HEK293T (cell line): ENCODE measurements around the gene HAO2.

Experiments used
- CTCF ChIA-PET: fragments of 350-600 bp; formaldehyde crosslinking; extraction: SDS; loops from one replicate; lab custom pipeline; 2021; ENCODE audit warnings: antibody characterized with exemption, inconsistent platforms; lab: Yijun Ruan, JAX
- POLR2A ChIA-PET: fragments of 350-600 bp; formaldehyde crosslinking; extraction: SDS; loops from one replicate; lab custom pipeline; 2020; ENCODE audit warnings: antibody characterized with exemption, inconsistent platforms; lab: Yijun Ruan, JAX
- DNase-seq: peaks from one replicate; pipeline ENCODE4 v3.0.0; 2012; ENCODE audit warnings: mixed read lengths; ENCODE audit errors: extremely low spot score
- ARNT ChIP-seq: fragments of 450-650 bp; IDR thresholded peaks from 2 replicates; pipeline ENCODE4 v1.6.1; 2017; ENCODE audit warnings: mild to moderate bottlenecking
- BHLHE40 ChIP-seq: fragments of 450-650 bp; IDR thresholded peaks from 2 replicates; pipeline ENCODE4 v1.6.1; 2016; ENCODE audit warnings: mild to moderate bottlenecking, moderate library complexity, borderline replicate concordance
- CTBP1 ChIP-seq: fragments of 450-650 bp; IDR thresholded peaks from 2 replicates; pipeline ENCODE4 v1.6.1; 2016; ENCODE audit warnings: borderline replicate concordance
- ELF4 ChIP-seq: fragments of 450-650 bp; IDR thresholded peaks from 2 replicates; pipeline ENCODE4 v1.6.1; 2017; ENCODE audit warnings: antibody characterized with exemption
- FOXA1 ChIP-seq: fragments of 450-650 bp; IDR thresholded peaks from 2 replicates; pipeline ENCODE4 v1.6.1; 2016; ENCODE audit warnings: mild to moderate bottlenecking
- FOXK2 ChIP-seq: fragments of 450-650 bp; IDR thresholded peaks from 2 replicates; pipeline ENCODE4 v1.6.1; 2016; ENCODE audit warnings: mild to moderate bottlenecking
- FOXM1 ChIP-seq: fragments of 450-650 bp; IDR thresholded peaks from 2 replicates; pipeline ENCODE4 v1.6.1; 2017; ENCODE audit warnings: mild to moderate bottlenecking, borderline replicate concordance
- HDGF ChIP-seq: fragments of 450-650 bp; IDR thresholded peaks from 2 replicates; pipeline ENCODE4 v1.6.1; 2017; ENCODE audit warnings: antibody characterized with exemption, borderline replicate concordance
- L3MBTL2 ChIP-seq: fragments of 450-650 bp; conservative IDR thresholded peaks from 2 replicates; pipeline ENCODE4 v1.6.1; 2016; ENCODE audit warnings: mild to moderate bottlenecking
- LEF1 ChIP-seq: fragments of 450-650 bp; IDR thresholded peaks from 2 replicates; pipeline ENCODE4 v1.6.1; 2017; ENCODE audit warnings: mild to moderate bottlenecking, borderline replicate concordance
- NFRKB ChIP-seq: fragments of 450-650 bp; IDR thresholded peaks from 2 replicates; pipeline ENCODE4 v1.6.1; 2016; ENCODE audit warnings: mild to moderate bottlenecking, moderate library complexity
- SP1 ChIP-seq: fragments of 450-650 bp; IDR thresholded peaks from 2 replicates; pipeline ENCODE4 v1.6.1; 2017
- SUZ12 ChIP-seq: fragments of 450-650 bp; IDR thresholded peaks from 2 replicates; pipeline ENCODE4 v1.6.1; 2016; ENCODE audit warnings: mild to moderate bottlenecking
- TARDBP ChIP-seq: fragments of 450-650 bp; IDR thresholded peaks from 2 replicates; pipeline ENCODE4 v1.6.1; 2016
- ZNF384 ChIP-seq: fragments of 450-650 bp; IDR thresholded peaks from 2 replicates; pipeline ENCODE4 v1.6.1; 2016
- TF ChIP-seq, protein P1 (sequence below): fragments of 450-650 bp; IDR thresholded peaks from 2 replicates; pipeline ENCODE4 v1.6.1; 2016

HAO2 gene

DNA sequence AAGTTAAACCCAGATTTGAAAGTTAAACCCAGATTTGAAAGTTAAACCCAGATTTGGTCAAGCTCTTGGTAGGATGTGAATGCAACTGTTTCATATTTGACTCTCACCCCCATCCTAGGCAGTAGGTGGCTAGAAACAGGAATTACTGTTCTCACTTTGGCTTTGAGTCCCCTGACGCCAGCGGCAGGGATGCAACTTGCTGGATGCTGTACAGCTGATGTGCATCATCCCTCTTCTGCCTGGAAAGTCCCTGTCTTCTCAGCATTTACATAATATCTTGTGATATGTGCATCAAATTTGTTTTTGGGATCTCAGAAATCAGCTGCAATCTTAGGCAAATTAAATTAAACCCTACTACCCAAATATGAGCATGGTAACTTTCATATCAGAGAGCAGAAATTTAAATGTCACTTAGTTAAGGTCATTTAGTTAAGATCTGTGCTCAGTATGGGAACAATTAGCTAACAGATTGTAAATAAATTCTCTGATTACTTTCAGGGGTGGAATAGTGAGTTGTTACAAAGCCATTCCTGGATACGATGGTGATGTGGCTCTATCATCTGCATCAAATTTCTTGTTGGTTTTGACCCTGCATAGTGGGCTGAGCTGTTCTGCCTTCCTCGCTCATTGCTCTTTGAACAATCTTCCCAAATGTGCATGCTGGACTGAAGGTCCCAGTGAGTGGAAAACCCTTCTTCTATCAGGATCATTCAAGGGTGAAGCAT is 6.8 kb upstream of the HAO2 start:
- no peak for TF ChIP-seq SUZ12
- TF ChIP-seq ARNT = no peak
- no peak for TF ChIP-seq ELF4
- no peak for TF ChIP-seq TARDBP
- TF ChIP-seq SP1 = no peak
- TF ChIP-seq FOXA1 = no peak
- TF ChIP-seq FOXM1 = no peak
- no peak for TF ChIP-seq NFRKB
- ChIA-PET POLR2A (no interaction called here), CTCF (interaction anchor here (0.9 kb wide), 1 partner anchor 86 kb away, joined by 3 read pairs; no protein-coding TSS in a partner anchor)
- DNase-seq = no peak

DNA sequence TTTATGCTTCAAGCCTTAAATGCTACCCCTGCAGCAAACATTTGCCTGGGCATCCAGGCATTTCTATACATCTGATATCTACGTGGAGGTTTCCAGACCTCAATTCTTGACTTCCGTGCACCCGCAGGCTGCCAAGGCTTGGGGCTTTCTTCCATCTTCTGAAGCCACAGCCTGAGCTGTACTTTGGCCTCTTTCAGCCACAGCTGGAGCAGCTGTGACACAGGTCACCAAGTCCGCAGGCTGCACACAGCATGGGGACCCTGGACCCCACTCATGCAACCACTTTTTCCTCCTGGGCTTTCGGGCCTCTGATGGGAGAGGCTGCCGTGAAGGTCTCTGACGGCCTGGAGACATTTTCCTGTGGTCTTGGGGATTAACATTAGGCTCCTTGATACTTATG is 5.4 kb upstream of the HAO2 start:
- ChIA-PET POLR2A (interaction anchor here (1.2 kb wide), 1 partner anchor 10 kb away, joined by 3 read pairs; no protein-coding TSS in a partner anchor), CTCF (no interaction called here)
- DNase-seq = no peak
- TF ChIP-seq HDGF (no peak), FOXK2 (no peak), ARNT (no peak), FOXA1 (no peak), LEF1 (no peak), L3MBTL2 (no peak), SP1 (no peak), CTBP1 (no peak), TARDBP (no peak), FOXM1 (no peak), ZNF384 (no peak), BHLHE40 (no peak), ELF4 (no peak), NFRKB (no peak), SUZ12 (no peak)
- TF ChIP-seq, protein P1, sequence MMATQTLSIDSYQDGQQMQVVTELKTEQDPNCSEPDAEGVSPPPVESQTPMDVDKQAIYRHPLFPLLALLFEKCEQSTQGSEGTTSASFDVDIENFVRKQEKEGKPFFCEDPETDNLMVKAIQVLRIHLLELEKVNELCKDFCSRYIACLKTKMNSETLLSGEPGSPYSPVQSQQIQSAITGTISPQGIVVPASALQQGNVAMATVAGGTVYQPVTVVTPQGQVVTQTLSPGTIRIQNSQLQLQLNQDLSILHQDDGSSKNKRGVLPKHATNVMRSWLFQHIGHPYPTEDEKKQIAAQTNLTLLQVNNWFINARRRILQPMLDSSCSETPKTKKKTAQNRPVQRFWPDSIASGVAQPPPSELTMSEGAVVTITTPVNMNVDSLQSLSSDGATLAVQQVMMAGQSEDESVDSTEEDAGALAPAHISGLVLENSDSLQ = no peak

DNA sequence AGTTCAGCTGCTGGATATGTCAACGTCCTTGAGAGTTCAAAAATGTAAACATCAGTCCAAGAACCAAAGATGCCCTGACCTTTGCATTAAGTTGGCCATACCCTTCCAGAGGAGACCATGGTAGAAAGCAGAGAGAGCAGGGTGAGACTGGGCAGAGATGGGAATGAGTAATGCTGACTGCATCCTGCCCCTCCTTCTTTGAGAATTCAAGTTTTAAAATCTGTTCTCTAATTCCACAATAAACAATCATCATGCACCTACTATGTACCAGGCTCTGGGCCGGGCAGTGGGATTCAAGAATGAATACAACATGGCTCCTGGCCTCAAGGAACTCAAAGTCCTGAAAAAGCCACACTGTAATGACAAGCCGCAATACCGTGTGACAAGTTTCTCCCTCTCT is 3.9 kb upstream of the HAO2 start:
- TF ChIP-seq SP1 = no peak
- no peak for TF ChIP-seq NFRKB
- no peak for TF ChIP-seq ELF4
- CTCF ChIA-PET = interaction anchor here (0.7 kb wide), 1 partner anchor 90 kb away, joined by 4 read pairs; no protein-coding TSS in a partner anchor

DNA sequence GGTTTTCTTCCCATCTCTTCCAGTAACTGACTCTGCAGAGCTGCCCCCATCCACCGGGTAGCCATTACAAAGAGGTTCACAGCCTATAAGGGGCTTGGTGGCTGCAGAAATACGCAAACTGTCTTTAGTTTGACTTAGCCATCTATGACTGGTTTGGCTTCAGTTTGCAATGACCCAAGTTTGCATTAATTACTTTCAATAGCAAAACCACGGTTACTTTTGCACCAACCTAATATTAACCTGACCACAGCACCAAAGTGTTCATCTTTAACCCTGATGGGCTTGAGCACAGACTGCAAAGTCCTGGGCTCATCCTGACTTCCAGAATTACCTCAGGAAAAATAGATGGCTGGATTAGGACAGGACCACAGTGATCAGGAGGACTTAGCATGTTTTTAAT is 2.2 kb upstream of the HAO2 start:
- CTCF ChIA-PET = interaction anchor here (0.7 to 2.5 kb wide), 7 partner anchors 8 to 1348 kb away, joined by 3 to 11 read pairs (median 4); no protein-coding TSS in a partner anchor
- TF ChIP-seq, protein P1 = no peak
- TF ChIP-seq CTBP1 (no peak), BHLHE40 (no peak), FOXA1 (no peak), L3MBTL2 (no peak), FOXK2 (no peak), ARNT (no peak), NFRKB (no peak), ELF4 (no peak), SP1 (no peak), TARDBP (no peak), SUZ12 (no peak), ZNF384 (no peak), FOXM1 (no peak), HDGF (no peak), LEF1 (no peak)
- POLR2A ChIA-PET = interaction anchor here (1.8 kb wide), 1 partner anchor 226 kb away, joined by 4 read pairs; the partner anchor contains the start of gene WARS2
- no peak for DNase-seq

More for the DNA sequence above, 3.9 kb upstream of the HAO2 start:
- no peak for DNase-seq
- POLR2A ChIA-PET = no interaction called here

DNA sequence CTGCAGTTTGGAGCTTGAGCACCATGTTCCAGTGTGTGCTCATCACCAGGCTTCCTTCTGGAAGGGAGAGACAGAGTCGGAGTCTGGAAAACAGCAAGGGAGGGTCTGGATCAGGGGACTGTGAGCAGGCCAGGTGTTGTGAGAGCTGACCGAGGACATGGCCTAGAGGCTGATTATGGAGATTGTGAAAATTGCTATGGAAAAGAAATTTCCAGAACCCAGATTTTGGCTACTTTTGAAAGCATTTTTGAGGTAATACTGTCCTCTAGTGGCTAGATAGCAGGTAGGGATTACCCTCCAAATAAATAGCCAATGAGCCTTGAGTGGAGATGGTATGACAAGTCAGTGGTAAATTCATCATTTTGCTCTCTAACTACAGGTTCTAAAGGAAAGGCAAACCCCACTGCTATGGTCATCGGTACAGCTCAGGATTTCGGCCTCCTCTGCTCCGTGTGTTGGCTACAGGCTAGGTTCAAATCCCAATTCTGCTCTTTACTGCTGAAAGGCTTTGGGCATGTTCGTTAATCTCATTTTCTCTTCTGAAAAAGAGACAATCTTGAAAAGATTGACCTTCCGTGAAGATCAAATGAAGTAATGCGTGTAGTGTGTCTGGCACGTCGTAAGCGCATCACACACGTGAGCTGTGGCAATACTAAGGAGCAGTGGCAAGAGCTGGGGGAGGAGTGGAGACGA is 1.0 kb upstream of the HAO2 start:
- TF ChIP-seq LEF1 (no peak), NFRKB (no peak), FOXK2 (no peak), TARDBP (no peak), CTBP1 (no peak), ZNF384 (no peak), ARNT (no peak), HDGF (no peak)
- peak; percentile 63 for DNase-seq

DNA sequence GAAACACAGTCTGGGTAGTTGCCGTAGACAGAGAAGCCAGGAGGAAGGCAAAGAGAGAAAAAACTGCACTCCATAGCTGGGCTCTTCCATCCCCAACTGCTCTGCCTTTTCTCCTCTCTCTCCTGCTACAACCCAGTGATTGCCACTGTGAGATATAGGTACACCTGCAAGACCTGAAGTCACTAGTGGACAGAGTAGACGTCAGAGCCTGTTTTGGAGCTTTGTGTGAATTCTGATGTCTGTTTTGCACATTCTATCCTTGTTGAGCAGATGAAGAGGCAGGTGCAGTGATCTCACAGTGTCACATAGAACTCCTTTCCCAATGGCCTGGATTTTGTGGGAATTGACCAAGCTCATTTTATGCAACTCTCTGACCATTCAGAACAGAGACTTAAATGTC is 2.2 kb downstream of the HAO2 start:
- ChIA-PET CTCF (interaction anchor here (1.3 kb wide), 1 partner anchor 95 kb away, joined by 5 read pairs; no protein-coding TSS in a partner anchor), POLR2A (no interaction called here)

More for the DNA sequence above, 1.0 kb upstream of the HAO2 start:
- ChIA-PET CTCF (interaction anchor here (0.6 to 2.5 kb wide), 7 partner anchors 9 to 92 kb away, joined by 3 to 11 read pairs (median 4); no protein-coding TSS in a partner anchor), POLR2A (interaction anchor here (1.8 kb wide), 1 partner anchor 227 kb away, joined by 4 read pairs; the partner anchor contains the start of gene WARS2)

More for the DNA sequence above, 2.2 kb downstream of the HAO2 start:
- TF ChIP-seq CTBP1 = no peak
- TF ChIP-seq ZNF384 = no peak
- no peak for TF ChIP-seq SUZ12
- no peak for TF ChIP-seq FOXM1
- no peak for TF ChIP-seq TARDBP
- TF ChIP-seq FOXK2 = no peak
- TF ChIP-seq HDGF = no peak
- no peak for TF ChIP-seq BHLHE40
- no peak for TF ChIP-seq SP1
- TF ChIP-seq FOXA1 = no peak
- TF ChIP-seq, protein P1 = no peak
- TF ChIP-seq L3MBTL2 = no peak
- no peak for TF ChIP-seq ARNT
- no peak for TF ChIP-seq NFRKB
- no peak for TF ChIP-seq ELF4
- no peak for TF ChIP-seq LEF1
- DNase-seq = no peak
